ENCODE results near the gene CFAP210.
"Not testable (repeated sequence)": the region's sequence is repeated elsewhere in the genome, so short reads cannot be mapped to it uniquely, and the experiment has no call there.

CFAP210 gene

GRCh38 chr2:169670937-169671336 is 23.3 kb downstream of the CFAP210 start:
- DNase-seq, result no peak

- DNase-seq, result no peak
These were observed 24.0 kb downstream of the CFAP210 start for GRCh38 chr2:169670215-169670651.

- no peak for DNase-seq
These were observed 26.6 kb downstream of the CFAP210 start for GRCh38 chr2:169667583-169667982.

- DNase-seq, result no peak
These were observed 29.0 kb downstream of the CFAP210 start for GRCh38 chr2:169664978-169665930.

- no peak for DNase-seq
These were observed 29.6 kb downstream of the CFAP210 start for GRCh38 chr2:169664600-169664977.

GRCh38 chr2:169663247-169663646 is 31.0 kb downstream of the CFAP210 start:
- no peak for DNase-seq

- no peak for DNase-seq
These were observed 31.5 kb downstream of the CFAP210 start for GRCh38 chr2:169662744-169663143.

- no peak for DNase-seq
These were observed 32.9 kb downstream of the CFAP210 start for GRCh38 chr2:169661265-169661664.

GRCh38 chr2:169659320-169659719 is 34.9 kb downstream of the CFAP210 start:
- no peak for DNase-seq

GRCh38 chr2:169658877-169659276 is 35.3 kb downstream of the CFAP210 start:
- no peak for DNase-seq

- no peak for DNase-seq
These were observed 38.0 kb downstream of the CFAP210 start for GRCh38 chr2:169656164-169656563.

GRCh38 chr2:169653636-169654035 is 40.6 kb downstream of the CFAP210 start:
- no peak for DNase-seq

- DNase-seq, result no peak
These were observed 44.9 kb downstream of the CFAP210 start for GRCh38 chr2:169649278-169649677.

- DNase-seq, result no peak
These were observed 46.7 kb downstream of the CFAP210 start for GRCh38 chr2:169647496-169647895.

- no peak for DNase-seq
These were observed 50.0 kb downstream of the CFAP210 start for GRCh38 chr2:169644173-169644572.

- DNase-seq, result no peak
These were observed 52.7 kb downstream of the CFAP210 start for GRCh38 chr2:169641464-169641863.

GRCh38 chr2:169640104-169640503 is 54.1 kb downstream of the CFAP210 start:
- no peak for DNase-seq

- no peak for DNase-seq
These were observed 56.6 kb downstream of the CFAP210 start for GRCh38 chr2:169637620-169638019.

- DNase-seq, result no peak
These were observed 57.6 kb downstream of the CFAP210 start for GRCh38 chr2:169636440-169637097.

GRCh38 chr2:169625781-169626180 is 68.4 kb downstream of the CFAP210 start:
- no peak for DNase-seq

- DNase-seq, result no peak
These were observed 71.0 kb downstream of the CFAP210 start for GRCh38 chr2:169623235-169623634.

GRCh38 chr2:169620509-169620908 is 73.7 kb downstream of the CFAP210 start:
- no peak for DNase-seq

GRCh38 chr2:169619946-169620345 is 74.3 kb downstream of the CFAP210 start:
- no peak for DNase-seq

- DNase-seq, result not testable (repeated sequence)
These were observed 78.2 kb downstream of the CFAP210 start for GRCh38 chr2:169615982-169616381.
